Mammary epithelial cell (primary cell): Measurements from ENCODE around the gene CMTM8.

Experiments
- CTCF ChIP-seq, 2 donors: IDR thresholded peaks in 1 of 2; conservative IDR thresholded peaks in 1 of 2; 2 replicates each; pipeline ENCODE4 v1.5.1; 2011 to 2012; ENCODE audit warnings: inconsistent platforms in 2 of 2, low read length in 2 of 2, mild to moderate bottlenecking in 2 of 2, control low read depth in 1 of 2, low read depth in 1 of 2; ENCODE audit not compliant: insufficient read depth in 1 of 2; ENCODE audit errors: extremely low read depth in 1 of 2
- EZH2 ChIP-seq: IDR thresholded peaks from 2 replicates; pipeline ENCODE4 v1.6.1; 2012; ENCODE audit warnings: low read length, inconsistent platforms, borderline replicate concordance

- TF ChIP-seq CTCF (conservative IDR thresholded peaks at IDR 0.05 in 1 of 2, IDR thresholded peaks at IDR 0.05 in 1 of 2; ENCODE audit: extremely low read depth in 1 of 2, insufficient read depth in 1 of 2, low read depth in 1 of 2, low read length in 2 of 2) (no peak), EZH2 (no peak)
Observed at GRCh38 chr3:32326795-32327194, 88.3 kb downstream of the CMTM8 start.
